ENCODE results near the gene TTBK2.
"Not testable (repeated sequence)": the region's sequence is repeated elsewhere in the genome, so short reads cannot be mapped to it uniquely, and the experiment has no call there.

Gene TTBK2

DNA sequence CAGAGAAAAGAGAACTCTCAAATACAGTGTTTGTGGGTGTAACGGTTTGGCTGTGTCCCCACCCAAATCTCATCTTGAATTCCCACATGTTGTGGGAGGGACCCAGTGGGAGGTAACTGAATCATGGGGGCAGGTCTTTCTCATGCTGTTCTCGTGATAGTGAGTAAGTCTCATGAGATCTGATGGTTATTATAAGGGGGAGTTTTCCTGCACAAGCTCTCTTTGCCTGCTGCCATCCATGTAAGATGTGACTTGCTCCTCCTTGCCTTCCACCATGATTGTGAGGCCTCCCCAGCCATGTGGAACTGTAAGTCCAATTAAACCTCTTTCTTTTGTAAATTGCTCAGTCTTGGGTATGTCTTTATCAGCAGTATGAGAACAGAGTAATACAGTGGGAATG lies 158.8 kb downstream of the TTBK2 start:
- not testable (repeated sequence) for H3K27me3 ChIP-seq (ENCODE audit: control insufficient read depth in 1 of 2, insufficient read depth in 2 of 2, low read length in 2 of 2); H3K4me1 ChIP-seq (ENCODE audit: control insufficient read depth, insufficient read depth, low read length); H3K4me3 ChIP-seq (ENCODE audit: low read length in 2 of 2); H3K9ac ChIP-seq (ENCODE audit: low read length in 2 of 2); H3K36me3 ChIP-seq (ENCODE audit: control insufficient read depth in 2 of 2, insufficient read depth in 2 of 2, low read length in 2 of 2); H3K27ac ChIP-seq (ENCODE audit: low read length); H3K9me3 ChIP-seq (ENCODE audit: control insufficient read depth in 2 of 2, low read length in 2 of 2)

GRCh38 chr15:42760759-42761158 lies 159.8 kb downstream of the TTBK2 start:
- Histone ChIP-seq H3K4me1 (ENCODE audit: control insufficient read depth, insufficient read depth, low read length) (no peaks in the 10 kb centered on the region), H3K4me3 (ENCODE audit: low read length in 2 of 2) (no peak overlapping the region), H3K9me3 (ENCODE audit: control insufficient read depth in 2 of 2, low read length in 2 of 2) (peaks cover 0 to 3% of the 10 kb centered on the region in 2 donors), H3K27ac (ENCODE audit: low read length) (no peak overlapping the region), H3K9ac (ENCODE audit: low read length in 2 of 2) (no peak overlapping the region), H3K27me3 (ENCODE audit: control insufficient read depth in 1 of 2, insufficient read depth in 2 of 2, low read length in 2 of 2) (no peaks in the 10 kb centered on the region), H3K36me3 (ENCODE audit: control insufficient read depth in 2 of 2, insufficient read depth in 2 of 2, low read length in 2 of 2) (no peaks in the 10 kb centered on the region)

GRCh38 chr15:42759093-42759492 lies 161.5 kb downstream of the TTBK2 start:
- no peaks in the 10 kb centered on the region for H3K4me1 ChIP-seq (ENCODE audit: control insufficient read depth, insufficient read depth, low read length)
- no peak overlapping the region for H3K27ac ChIP-seq (ENCODE audit: low read length)
- no peak overlapping the region for H3K9ac ChIP-seq (ENCODE audit: low read length in 2 of 2)
- peaks cover 0 to 3% of the 10 kb centered on the region in 2 donors for H3K9me3 ChIP-seq (ENCODE audit: control insufficient read depth in 2 of 2, low read length in 2 of 2)
- no peaks in the 10 kb centered on the region for H3K36me3 ChIP-seq (ENCODE audit: control insufficient read depth in 2 of 2, insufficient read depth in 2 of 2, low read length in 2 of 2)
- H3K27me3 ChIP-seq (ENCODE audit: control insufficient read depth in 1 of 2, insufficient read depth in 2 of 2, low read length in 2 of 2) = no peaks in the 10 kb centered on the region
- H3K4me3 ChIP-seq (ENCODE audit: low read length in 2 of 2) = no peak overlapping the region

DNA sequence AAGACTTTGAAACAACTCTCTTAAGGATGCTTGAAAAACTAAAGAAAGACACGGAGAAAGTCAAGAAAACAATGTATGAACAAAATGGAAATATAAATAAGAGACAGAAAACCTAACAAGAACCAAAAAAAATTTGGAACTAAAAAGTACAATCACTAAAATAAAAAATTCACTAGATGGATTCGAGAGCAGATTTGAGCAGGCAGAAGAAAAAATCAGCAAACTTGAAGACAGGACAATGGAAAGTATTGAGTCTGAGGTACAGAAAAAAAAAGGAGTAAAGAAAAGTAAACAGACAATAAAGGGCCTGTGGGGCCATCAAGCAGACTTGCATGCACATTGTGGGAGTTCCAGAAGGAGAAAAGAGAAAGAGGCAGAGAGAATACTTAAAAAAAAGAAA lies 170.3 kb downstream of the TTBK2 start:
- Histone ChIP-seq H3K4me3 (ENCODE audit: low read length in 2 of 2) (no peak overlapping the region), H3K9me3 (ENCODE audit: control insufficient read depth in 2 of 2, low read length in 2 of 2) (no peaks in the 10 kb centered on the region), H3K9ac (ENCODE audit: low read length in 2 of 2) (no peak overlapping the region), H3K27ac (ENCODE audit: low read length) (no peak overlapping the region), H3K27me3 (ENCODE audit: control insufficient read depth in 1 of 2, insufficient read depth in 2 of 2, low read length in 2 of 2) (no peaks in the 10 kb centered on the region), H3K4me1 (ENCODE audit: control insufficient read depth, insufficient read depth, low read length) (no peaks in the 10 kb centered on the region), H3K36me3 (ENCODE audit: control insufficient read depth in 2 of 2, insufficient read depth in 2 of 2, low read length in 2 of 2) (peaks cover 11 to 17% of the 10 kb centered on the region in 2 donors)

- Histone ChIP-seq H3K4me3 (ENCODE audit: low read length in 2 of 2) (no peak overlapping the region), H3K9ac (ENCODE audit: low read length in 2 of 2) (no peak overlapping the region), H3K4me1 (ENCODE audit: control insufficient read depth, insufficient read depth, low read length) (no peaks in the 10 kb centered on the region), H3K9me3 (ENCODE audit: control insufficient read depth in 2 of 2, low read length in 2 of 2) (no peaks in the 10 kb centered on the region), H3K27me3 (ENCODE audit: control insufficient read depth in 1 of 2, insufficient read depth in 2 of 2, low read length in 2 of 2) (no peaks in the 10 kb centered on the region), H3K27ac (ENCODE audit: low read length) (no peak overlapping the region), H3K36me3 (ENCODE audit: control insufficient read depth in 2 of 2, insufficient read depth in 2 of 2, low read length in 2 of 2) (peaks cover 11 to 17% of the 10 kb centered on the region in 2 donors)
Observed at GRCh38 chr15:42749266-42749665, 171.3 kb downstream of the TTBK2 start.

DNA sequence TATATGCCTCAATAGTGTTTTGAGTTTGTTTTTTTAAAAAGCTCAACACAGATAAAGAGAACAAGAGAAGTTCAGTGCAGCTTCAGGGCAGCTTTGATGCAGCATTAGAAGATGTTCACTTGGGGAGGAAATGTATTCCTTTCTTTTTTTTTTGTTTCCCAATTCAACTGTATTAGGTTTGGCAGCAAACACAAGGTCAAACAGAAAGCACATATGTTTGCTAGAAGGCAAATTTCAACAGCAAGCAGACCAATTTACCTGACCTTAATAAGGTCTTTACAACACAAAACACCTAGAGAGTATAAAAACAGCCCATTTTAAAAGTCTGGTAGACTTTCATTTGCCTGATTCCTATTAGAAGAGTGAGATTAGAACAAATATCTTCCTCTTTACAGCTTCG lies 176.4 kb downstream of the TTBK2 start:
- H3K27ac ChIP-seq (ENCODE audit: low read length) = no peak overlapping the region
- no peak overlapping the region for H3K9ac ChIP-seq (ENCODE audit: low read length in 2 of 2)
- H3K36me3 ChIP-seq (ENCODE audit: control insufficient read depth in 2 of 2, insufficient read depth in 2 of 2, low read length in 2 of 2) = peaks cover 2 to 6% of the 10 kb centered on the region in 2 donors
- H3K27me3 ChIP-seq (ENCODE audit: control insufficient read depth in 1 of 2, insufficient read depth in 2 of 2, low read length in 2 of 2) = no peaks in the 10 kb centered on the region
- no peaks in the 10 kb centered on the region for H3K9me3 ChIP-seq (ENCODE audit: control insufficient read depth in 2 of 2, low read length in 2 of 2)
- H3K4me3 ChIP-seq (ENCODE audit: low read length in 2 of 2) = no peak overlapping the region
- H3K4me1 ChIP-seq (ENCODE audit: control insufficient read depth, insufficient read depth, low read length) = no peaks in the 10 kb centered on the region

- H3K4me3 ChIP-seq (ENCODE audit: low read length in 2 of 2) = no peak overlapping the region
- peaks cover 2 to 5% of the 10 kb centered on the region in 2 donors for H3K36me3 ChIP-seq (ENCODE audit: control insufficient read depth in 2 of 2, insufficient read depth in 2 of 2, low read length in 2 of 2)
- peaks cover 7% of the 10 kb centered on the region for H3K4me1 ChIP-seq (ENCODE audit: control insufficient read depth, insufficient read depth, low read length)
- H3K9me3 ChIP-seq (ENCODE audit: control insufficient read depth in 2 of 2, low read length in 2 of 2) = no peaks in the 10 kb centered on the region
- H3K27ac ChIP-seq (ENCODE audit: low read length) = no peak overlapping the region
- H3K9ac ChIP-seq (ENCODE audit: low read length in 2 of 2) = no peak overlapping the region
- H3K27me3 ChIP-seq (ENCODE audit: control insufficient read depth in 1 of 2, insufficient read depth in 2 of 2, low read length in 2 of 2) = no peaks in the 10 kb centered on the region
Observed at GRCh38 chr15:42742149-42742548, 178.4 kb downstream of the TTBK2 start.

DNA sequence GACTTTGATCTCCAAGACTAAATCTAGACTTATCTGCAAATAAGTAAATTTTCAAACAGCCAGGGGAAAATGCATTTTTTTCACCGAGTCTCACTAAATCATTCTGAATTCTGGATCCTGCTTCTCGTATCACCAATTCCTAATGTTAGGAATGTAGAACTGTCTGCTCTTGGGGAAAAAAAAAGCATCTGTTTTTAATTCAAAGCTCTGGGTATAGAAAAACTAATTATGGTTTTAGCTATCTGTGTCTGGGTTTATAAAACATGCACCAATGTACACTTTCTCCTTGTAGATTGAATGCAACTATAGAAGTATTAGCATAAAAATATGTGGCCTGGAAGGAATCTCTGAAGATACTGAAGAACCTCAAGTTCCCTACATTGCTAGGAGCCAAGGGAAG lies 178.9 kb downstream of the TTBK2 start:
- peaks cover 2 to 5% of the 10 kb centered on the region in 2 donors for H3K36me3 ChIP-seq (ENCODE audit: control insufficient read depth in 2 of 2, insufficient read depth in 2 of 2, low read length in 2 of 2)
- H3K9me3 ChIP-seq (ENCODE audit: control insufficient read depth in 2 of 2, low read length in 2 of 2) = no peaks in the 10 kb centered on the region
- H3K4me3 ChIP-seq (ENCODE audit: low read length in 2 of 2) = no peak overlapping the region
- H3K27me3 ChIP-seq (ENCODE audit: control insufficient read depth in 1 of 2, insufficient read depth in 2 of 2, low read length in 2 of 2) = no peaks in the 10 kb centered on the region
- peaks cover 9% of the 10 kb centered on the region for H3K4me1 ChIP-seq (ENCODE audit: control insufficient read depth, insufficient read depth, low read length)
- H3K27ac ChIP-seq (ENCODE audit: low read length) = no peak overlapping the region
- no peak overlapping the region for H3K9ac ChIP-seq (ENCODE audit: low read length in 2 of 2)

DNA sequence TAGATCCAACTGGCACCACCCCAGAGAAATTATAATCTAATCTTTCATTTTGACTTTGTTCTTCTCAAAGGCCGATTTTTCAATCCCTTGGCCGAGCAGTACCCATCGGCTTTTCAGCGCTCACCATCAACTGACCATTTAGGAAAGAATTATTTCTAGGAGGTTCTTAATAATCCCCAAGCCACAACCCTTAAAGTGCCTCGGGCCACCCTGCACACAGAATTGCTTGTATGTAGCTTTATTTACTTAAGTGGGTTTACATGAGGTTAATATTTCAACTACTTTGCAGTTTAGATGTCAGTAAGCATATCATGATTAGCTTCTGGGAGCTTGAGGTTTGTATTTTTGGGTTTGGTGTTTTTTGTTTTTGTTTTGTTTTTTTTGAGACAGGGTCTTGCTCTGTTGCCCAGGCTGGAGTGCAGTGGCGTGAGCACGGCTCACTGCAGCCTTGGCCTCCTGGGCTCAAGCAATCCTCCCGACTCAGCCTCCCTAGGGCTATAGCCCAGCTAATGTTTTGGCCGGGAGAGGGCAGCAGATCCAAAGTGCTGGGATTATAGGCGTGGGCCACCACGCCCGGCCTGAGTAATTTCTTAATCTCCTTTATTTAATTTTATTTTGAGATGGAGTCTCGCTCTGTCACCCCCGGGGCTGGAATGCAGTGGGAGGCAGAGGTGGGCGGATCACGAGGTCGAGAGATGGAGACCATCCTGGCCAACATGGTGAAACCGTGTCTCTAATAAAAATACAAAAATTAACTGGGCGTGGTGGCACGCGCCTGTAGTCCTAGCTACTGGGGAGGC lies 182.8 kb downstream of the TTBK2 start:
- Histone ChIP-seq H3K4me3 (ENCODE audit: low read length in 2 of 2) (peak overlapping the region; percentile 68 to 86), H3K27ac (ENCODE audit: low read length) (peak overlapping the region; percentile 86), H3K27me3 (ENCODE audit: control insufficient read depth in 1 of 2, insufficient read depth in 2 of 2, low read length in 2 of 2) (no peaks in the 10 kb centered on the region), H3K36me3 (ENCODE audit: control insufficient read depth in 2 of 2, insufficient read depth in 2 of 2, low read length in 2 of 2) (peaks cover 12 to 14% of the 10 kb centered on the region in 2 donors), H3K9me3 (ENCODE audit: control insufficient read depth in 2 of 2, low read length in 2 of 2) (no peaks in the 10 kb centered on the region), H3K4me1 (ENCODE audit: control insufficient read depth, insufficient read depth, low read length) (peaks cover 27% of the 10 kb centered on the region), H3K9ac (ENCODE audit: low read length in 2 of 2) (peak overlapping the region; percentile 89 to 90)

DNA sequence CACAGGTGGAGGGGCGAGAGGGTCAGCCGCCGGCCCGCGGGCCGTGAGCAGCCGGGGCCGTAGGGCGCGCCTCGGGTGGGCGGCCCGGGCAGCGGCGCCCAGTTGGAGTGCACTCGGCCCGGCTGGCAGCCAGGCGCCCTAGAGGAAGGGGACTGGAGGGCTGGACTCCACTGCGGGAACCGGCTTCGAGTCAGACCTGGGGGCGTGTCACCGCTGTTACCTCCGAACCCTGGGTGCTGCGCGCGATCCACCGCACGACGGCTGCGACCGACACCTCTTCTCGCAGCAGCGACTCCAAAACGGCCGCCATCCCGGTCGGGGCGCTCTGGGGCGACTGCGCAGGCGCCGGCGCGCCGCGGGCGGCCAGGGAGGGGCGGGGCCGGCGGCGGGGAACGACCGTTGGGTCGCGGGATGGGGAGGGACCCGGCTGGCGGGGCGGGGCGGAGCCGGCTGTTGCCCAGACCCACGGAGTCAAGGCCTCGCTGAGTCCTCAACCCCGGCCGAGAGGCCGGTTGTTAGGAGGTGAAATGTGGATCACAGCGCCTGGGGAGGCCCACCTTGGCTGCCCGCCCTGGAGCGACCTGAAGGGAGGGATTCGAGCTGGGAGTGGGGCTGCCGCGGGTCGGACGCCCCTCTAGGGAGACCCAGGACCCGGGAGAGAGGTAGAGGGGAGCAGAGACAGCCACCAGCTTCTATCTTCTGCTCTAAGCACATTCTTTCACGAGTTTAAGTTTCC lies 183.6 kb downstream of the TTBK2 start, which contains the start of gene CDAN1:
Gene CDAN1 (minus strand): TSS at position 336 of the 736 bp plus-strand sequence. CDS start 26 bp downstream, at position 310.
- no peaks in the 10 kb centered on the region for H3K27me3 ChIP-seq (ENCODE audit: control insufficient read depth in 1 of 2, insufficient read depth in 2 of 2, low read length in 2 of 2)
- H3K36me3 ChIP-seq (ENCODE audit: control insufficient read depth in 2 of 2, insufficient read depth in 2 of 2, low read length in 2 of 2) = peaks cover 19 to 21% of the 10 kb centered on the region in 2 donors
- peaks cover 27% of the 10 kb centered on the region for H3K4me1 ChIP-seq (ENCODE audit: control insufficient read depth, insufficient read depth, low read length)
- peak within 1 kb of the TSS; percentile 89 to 90 for H3K9ac ChIP-seq (ENCODE audit: low read length in 2 of 2)
- peak within 1 kb of the TSS; percentile 86 for H3K27ac ChIP-seq (ENCODE audit: low read length)
- H3K9me3 ChIP-seq (ENCODE audit: control insufficient read depth in 2 of 2, low read length in 2 of 2) = no peaks in the 10 kb centered on the region
- peak within 1 kb of the TSS; percentile 74 to 86 for H3K4me3 ChIP-seq (ENCODE audit: low read length in 2 of 2)
